GM12891 (cell line): Measurements from ENCODE around the gene ZMYND11.

ENCODE experiments used
- POLR2AphosphoS5 ChIP-seq: IDR thresholded peaks from 2 replicates; pipeline ENCODE4 v1.6.1; 2011; ENCODE audit warnings: low read depth, low read length, control low read depth
- POU2F2 ChIP-seq: IDR thresholded peaks from 2 replicates; pipeline ENCODE4 v1.6.1; 2011; ENCODE audit warnings: low read depth, mild to moderate bottlenecking, control low read depth, low read length, moderate library complexity
- TAF1 ChIP-seq: IDR thresholded peaks from 2 replicates; pipeline ENCODE4 v1.6.1; 2011; ENCODE audit warnings: low read depth, low read length, control low read depth

DNA sequence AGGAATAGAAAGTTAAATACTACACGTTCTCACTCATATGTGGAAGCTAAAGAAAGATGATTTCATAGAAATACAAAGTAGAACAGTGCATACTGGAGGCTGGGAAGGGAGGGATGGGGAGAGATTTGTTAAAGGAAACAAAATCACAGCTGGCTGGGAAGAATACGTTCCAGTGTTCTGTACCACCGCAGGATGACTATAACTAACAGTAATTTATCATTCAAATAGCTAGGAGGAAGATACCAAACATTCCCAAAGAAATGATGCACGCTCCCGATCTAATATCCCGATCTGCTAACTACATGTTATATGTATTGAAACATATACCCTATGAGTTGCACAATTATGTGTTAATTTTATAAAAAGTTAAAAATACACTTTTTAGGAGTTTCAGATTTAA is 162.3 kb downstream of the ZMYND11 start:
- no peak for TF ChIP-seq POLR2AphosphoS5
- no peak for TF ChIP-seq POU2F2
- TF ChIP-seq TAF1, result no peak
